Right atrium auricular region (tissue), 2 donors: ENCODE results near the gene UBAP1L. TPM values are rescaled to one million over a fixed set of nuclear protein-coding genes. Genes with fewer than 3 reads are reported as not detected.
A peak's percentile ranks its signal among the peaks of the same experiment; 100 is the strongest.
"Not testable (repeated sequence)": the region's sequence is repeated elsewhere in the genome, so short reads cannot be mapped to it uniquely, and the experiment has no call there.

Experiments
- DNase-seq: peaks from one replicate; pipeline ENCODE4 v3.0.0-alpha.2; 2019; ENCODE audit warnings: low spot score
- H3K27ac ChIP-seq, 2 donors: fragments of 200-600 bp; sonication (generic); 1 replicate in 1 of 2; 2 replicates in 1 of 2; pipeline ENCODE4 v1.5.1; 2016 to 2019
- H3K27me3 ChIP-seq, 2 donors: fragments of 200-600 bp; sonication (generic); one replicate each; pipeline versions ENCODE4 v1.5.1 to v1.6.0; 2017 to 2019
- H3K36me3 ChIP-seq: fragments of 200-600 bp; sonication (generic); one replicate; pipeline ENCODE4 v1.5.1; 2016
- H3K4me1 ChIP-seq, 2 donors: fragments of 200-600 bp; sonication (generic); one replicate each; pipeline versions ENCODE4 v1.5.1 to v1.6.0; 2017 to 2019
- H3K4me3 ChIP-seq, 2 donors: fragments of 200-600 bp; sonication (generic); 1 replicate in 1 of 2; 2 replicates in 1 of 2; pipeline ENCODE4 v1.5.1; 2017 to 2019; ENCODE audit warnings: mild to moderate bottlenecking in 1 of 2, moderate library complexity in 1 of 2
- H3K9me3 ChIP-seq, 2 donors: fragments of 200-600 bp; sonication (generic); one replicate each; pipeline ENCODE4 v1.5.1; 2019
- CTCF ChIP-seq, 2 donors: fragments of 200-600 bp; sonication (generic); IDR thresholded peaks; one replicate each; pipeline ENCODE4 v1.5.1; 2019; ENCODE audit warnings: antibody characterized with exemption in 2 of 2
- total RNA-seq, 2 donors: library from RNA; depleted of rRNA; stranded (reverse); fragments of >200 nt; gene quantifications; one replicate each; pipeline ENCODE4 v1.1.0, GENCODE V29; 2016

Gene UBAP1L
- total RNA-seq, 2 donors from 2014 or later: 0.48 to 1.1 TPM

- Histone ChIP-seq H3K27ac (peak overlapping the region in 1 of 2 donors; percentile 88), H3K4me3 (no peak overlapping the region), H3K27me3 (no peaks in the 10 kb centered on the region), H3K36me3 (no peaks in the 10 kb centered on the region), H3K4me1 (peaks cover 0 to 37% of the 10 kb centered on the region in 2 donors), H3K9me3 (no peaks in the 10 kb centered on the region)
- no peak for DNase-seq
- TF ChIP-seq CTCF (IDR thresholded peaks at IDR 0.05): no peak
Observed at GRCh38 chr15:65077291-65077980, 37.6 kb downstream of the UBAP1L start.

GRCh38 chr15:65076486-65077290 lies 38.3 kb downstream of the UBAP1L start, which contains the start of gene KBTBD13:
Gene KBTBD13, plus strand, starts transcription at chr15:65076746. Its CDS starts 70 bp downstream, at chr15:65076816.
- H3K4me3 ChIP-seq: no peak within 1 kb of the TSS
- peaks cover 0 to 39% of the 10 kb centered on the region in 2 donors for H3K4me1 ChIP-seq
- no peaks in the 10 kb centered on the region for H3K36me3 ChIP-seq

GRCh38 chr15:65075607-65076395 lies 39.2 kb downstream of the UBAP1L start:
- H3K4me3 ChIP-seq: not testable (repeated sequence)

More at GRCh38 chr15:65076486-65077290, 38.3 kb downstream of the UBAP1L start, which contains the start of gene KBTBD13:
- Histone ChIP-seq H3K27me3 (no peaks in the 10 kb centered on the region), H3K9me3 (no peaks in the 10 kb centered on the region), H3K27ac (peak within 1 kb of the TSS; percentile 69 to 88)
- no peak for DNase-seq
- TF ChIP-seq CTCF (IDR thresholded peaks at IDR 0.05): no peak

GRCh38 chr15:65074946-65075345 lies 40.1 kb downstream of the UBAP1L start:
- not testable (repeated sequence) for H3K4me3 ChIP-seq, H3K27me3 ChIP-seq, H3K9me3 ChIP-seq, DNase-seq, H3K36me3 ChIP-seq
- Histone ChIP-seq H3K4me1 (peaks cover 0 to 46% of the 10 kb centered on the region in 2 donors), H3K27ac (peak overlapping the region in 1 of 2 donors; percentile 88)

More at GRCh38 chr15:65075607-65076395, 39.2 kb downstream of the UBAP1L start:
- H3K27me3 ChIP-seq, H3K9me3 ChIP-seq, DNase-seq, H3K36me3 ChIP-seq: not testable (repeated sequence)
- Histone ChIP-seq H3K4me1 (peaks cover 0 to 39% of the 10 kb centered on the region in 2 donors), H3K27ac (peak overlapping the region; percentile 69 to 88)

GRCh38 chr15:65072617-65073016 lies 42.4 kb downstream of the UBAP1L start:
- H3K27ac ChIP-seq: peak overlapping the region; percentile 91 to 98
- no peak for TF ChIP-seq CTCF (IDR thresholded peaks at IDR 0.05)
- no peaks in the 10 kb centered on the region for H3K9me3 ChIP-seq
- H3K4me1 ChIP-seq: peaks cover 0 to 61% of the 10 kb centered on the region in 2 donors
- no peaks in the 10 kb centered on the region for H3K27me3 ChIP-seq
- H3K4me3 ChIP-seq: no peak overlapping the region
- no peak for DNase-seq
- no peaks in the 10 kb centered on the region for H3K36me3 ChIP-seq

- no peak for TF ChIP-seq CTCF (IDR thresholded peaks at IDR 0.05)
- no peak for DNase-seq
- H3K9me3 ChIP-seq: no peaks in the 10 kb centered on the region
- no peaks in the 10 kb centered on the region for H3K36me3 ChIP-seq
- H3K4me1 ChIP-seq: peaks cover 0 to 59% of the 10 kb centered on the region in 2 donors
- no peak overlapping the region for H3K4me3 ChIP-seq
- no peaks in the 10 kb centered on the region for H3K27me3 ChIP-seq
- H3K27ac ChIP-seq: peak overlapping the region; percentile 91 to 98
Observed at GRCh38 chr15:65072027-65072426, 43.0 kb downstream of the UBAP1L start.
